H4 (cell line): ENCODE data around the gene HSP90AB1. TPM values are rescaled to one million over a fixed set of nuclear protein-coding genes. Genes with fewer than 3 reads are reported as not detected.
A peak's percentile ranks its signal among the peaks of the same experiment; 100 is the strongest.

Experiments used
- DNase-seq: peaks from one replicate; pipeline ENCODE4 v3.0.0-alpha.2; 2015; ENCODE audit warnings: low spot score
- total RNA-seq: library from RNA; depleted of rRNA; stranded (reverse); fragments of >200 nt; shearing (Covaris generic); gene quantifications from 2 replicates; pipeline ENCODE4 v1.2.3, GENCODE V29; 2014

Gene HSP90AB1
- total RNA-seq, 1 experiment from 2014 or later: 2,316 TPM

- no peak for DNase-seq
Measured at GRCh38 chr6:44255105-44255808, 8.4 kb downstream of the HSP90AB1 start.

DNA sequence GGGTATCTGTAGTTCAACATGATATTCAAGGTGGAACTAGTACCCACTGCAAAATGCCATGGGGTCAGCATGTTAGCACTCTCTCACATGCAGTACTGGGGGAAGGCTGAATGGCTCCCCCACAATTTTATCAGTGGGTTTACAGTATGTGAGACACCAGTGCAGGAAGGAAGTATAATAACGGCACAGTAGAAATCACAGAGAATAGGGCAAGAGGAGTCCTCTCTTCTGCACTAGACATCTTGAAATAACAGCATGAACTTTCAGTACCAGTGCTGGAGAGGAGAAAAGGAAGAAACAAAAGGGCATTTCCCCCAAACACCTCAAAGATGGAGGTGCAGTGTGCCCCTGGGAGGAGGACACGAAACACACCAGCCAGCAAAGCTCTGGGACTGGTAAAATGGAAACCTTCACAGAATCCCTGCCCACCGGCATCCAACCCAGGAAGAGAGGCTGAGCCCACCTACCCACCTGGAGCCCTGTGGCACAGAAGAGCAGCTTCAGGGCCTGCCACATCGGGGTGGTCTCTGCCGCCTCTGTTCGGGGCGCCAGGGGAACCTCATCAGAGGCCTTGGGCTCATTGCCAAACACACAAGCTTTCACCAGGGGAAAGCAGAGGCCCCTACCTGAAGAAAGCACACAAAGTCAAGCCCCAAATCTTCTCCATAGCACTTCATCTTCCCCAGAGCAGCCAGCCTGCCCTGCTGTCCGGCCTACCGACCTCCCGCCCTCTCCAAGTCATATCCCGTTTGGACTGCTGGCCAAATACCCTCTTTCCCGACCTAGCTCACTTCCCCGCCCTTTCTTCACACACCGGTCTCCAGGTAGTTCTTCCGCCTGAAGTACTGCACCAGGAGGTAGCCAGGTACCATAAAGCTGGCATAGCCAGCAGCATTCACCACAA is 9.2 kb downstream of the HSP90AB1 start:
- DNase-seq: no peak

DNA sequence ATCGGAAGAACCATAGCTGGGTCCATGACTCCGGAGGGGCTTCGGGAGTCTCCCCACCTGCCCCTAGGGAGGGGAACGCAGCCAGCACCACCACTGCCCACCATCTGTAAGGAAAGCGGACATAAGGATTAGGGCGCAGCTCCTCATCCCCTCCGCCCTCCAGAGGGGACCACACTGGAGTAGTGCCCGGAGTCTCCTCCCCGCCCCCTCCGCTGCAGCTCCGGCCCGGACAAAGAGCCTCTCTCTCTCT is 9.8 kb downstream of the HSP90AB1 start:
- DNase-seq: no peak

- DNase-seq: peak; percentile 71
Measured at GRCh38 chr6:44257025-44257752, 10.3 kb downstream of the HSP90AB1 start, which contains the start of gene SLC35B2. TSS of gene SLC35B2 (minus strand) at chr6:44257528. CDS start at chr6:44257410, 118 bp downstream.

DNA sequence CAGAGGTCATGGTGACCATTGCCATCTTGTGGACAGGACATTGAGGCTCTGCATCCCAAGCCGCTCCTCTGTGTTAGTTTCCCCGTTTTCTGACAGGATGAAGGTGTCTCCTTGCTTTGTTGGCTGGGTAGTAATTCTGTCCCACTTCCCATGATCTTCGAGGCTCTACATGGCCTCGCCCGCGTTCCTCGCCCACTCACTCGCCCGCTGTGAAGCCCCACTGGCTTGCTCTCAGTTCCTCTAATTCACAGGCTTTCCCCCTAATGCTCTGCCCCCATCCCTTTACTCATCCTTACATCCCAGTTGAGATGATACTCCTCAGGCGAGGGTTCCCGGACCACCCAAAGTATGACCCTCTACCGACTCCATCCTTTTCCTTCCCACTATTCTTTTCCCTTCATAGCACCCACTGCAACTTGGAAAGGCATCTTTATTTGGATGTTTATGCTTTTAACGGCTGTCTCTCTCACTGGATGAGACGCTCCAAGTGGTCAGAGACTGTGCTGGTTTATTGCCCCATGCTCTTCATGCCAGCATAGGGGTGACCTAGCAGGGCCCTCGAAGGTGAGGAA is 10.9 kb downstream of the HSP90AB1 start:
- no peak for DNase-seq

DNA sequence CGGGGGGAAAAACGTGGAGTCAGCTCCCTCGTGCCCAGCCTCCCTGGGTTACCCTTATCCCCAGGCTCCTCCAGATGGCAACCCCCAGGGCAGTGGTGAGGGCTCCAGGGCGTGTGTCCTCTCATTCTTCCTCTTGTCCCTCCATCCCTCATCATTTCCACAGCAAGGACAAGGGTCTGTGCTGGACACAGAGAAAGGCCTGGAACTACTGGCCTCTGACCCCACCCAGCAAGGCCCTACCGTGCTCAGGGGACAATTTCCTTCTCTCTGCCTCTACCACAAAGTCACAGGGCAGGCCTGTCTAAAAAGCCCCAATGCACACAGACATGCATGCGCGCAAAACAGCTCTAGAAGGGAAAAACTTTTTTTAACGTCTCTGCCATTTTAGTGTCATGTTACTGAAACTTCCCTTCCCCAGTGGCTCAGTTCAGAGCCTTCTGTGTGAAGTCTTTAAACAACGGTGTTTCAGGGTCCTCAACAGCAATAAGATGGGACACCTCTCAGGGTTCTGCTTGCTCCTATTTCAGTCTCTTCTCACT is 11.5 kb downstream of the HSP90AB1 start:
- no peak for DNase-seq

GRCh38 chr6:44258921-44259320 is 12.0 kb downstream of the HSP90AB1 start:
- DNase-seq: no peak

GRCh38 chr6:44260011-44260410 is 13.1 kb downstream of the HSP90AB1 start:
- DNase-seq: no peak

GRCh38 chr6:44260451-44261297 is 13.8 kb downstream of the HSP90AB1 start:
- no peak for DNase-seq

- no peak for DNase-seq
Measured at GRCh38 chr6:44261581-44261980, 14.7 kb downstream of the HSP90AB1 start.

- no peak for DNase-seq
Measured at GRCh38 chr6:44262467-44263353, 15.8 kb downstream of the HSP90AB1 start.

DNA sequence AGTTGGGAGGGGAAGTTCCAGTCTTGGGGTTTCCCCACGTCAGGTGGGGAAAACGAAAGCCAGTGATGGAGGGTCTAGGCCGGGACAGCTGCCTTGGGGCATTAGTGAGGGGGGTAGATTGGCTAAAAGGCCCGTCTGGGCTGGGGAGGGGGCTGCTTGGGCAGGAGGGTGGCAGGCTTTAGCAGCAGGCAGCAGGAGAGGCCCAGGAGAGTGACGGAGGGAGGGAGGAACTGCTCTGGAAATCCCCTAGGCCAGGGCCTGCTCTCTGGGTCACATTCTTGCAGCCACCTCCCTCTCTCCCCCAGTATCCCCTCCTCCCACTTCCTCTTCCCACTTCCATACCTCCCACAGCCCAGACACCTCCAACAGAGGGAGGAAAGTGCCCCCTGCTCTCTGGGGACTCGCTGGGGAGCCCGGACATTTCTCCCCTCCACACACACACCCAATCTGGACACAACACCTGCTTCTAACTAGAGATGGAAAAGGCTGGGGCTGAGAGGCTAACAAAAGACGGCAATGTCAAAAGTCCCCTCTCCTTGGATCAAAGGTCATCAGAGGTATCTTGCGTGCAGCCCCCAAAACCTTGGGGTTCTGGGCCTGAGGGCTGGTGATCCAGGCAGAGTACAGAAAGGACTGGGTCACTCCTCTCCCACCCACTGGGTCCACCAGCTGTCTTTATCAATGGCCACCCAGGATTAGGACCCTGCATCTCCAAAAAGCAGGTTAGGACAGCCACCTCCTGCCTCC is 16.6 kb downstream of the HSP90AB1 start:
- no peak for DNase-seq

DNA sequence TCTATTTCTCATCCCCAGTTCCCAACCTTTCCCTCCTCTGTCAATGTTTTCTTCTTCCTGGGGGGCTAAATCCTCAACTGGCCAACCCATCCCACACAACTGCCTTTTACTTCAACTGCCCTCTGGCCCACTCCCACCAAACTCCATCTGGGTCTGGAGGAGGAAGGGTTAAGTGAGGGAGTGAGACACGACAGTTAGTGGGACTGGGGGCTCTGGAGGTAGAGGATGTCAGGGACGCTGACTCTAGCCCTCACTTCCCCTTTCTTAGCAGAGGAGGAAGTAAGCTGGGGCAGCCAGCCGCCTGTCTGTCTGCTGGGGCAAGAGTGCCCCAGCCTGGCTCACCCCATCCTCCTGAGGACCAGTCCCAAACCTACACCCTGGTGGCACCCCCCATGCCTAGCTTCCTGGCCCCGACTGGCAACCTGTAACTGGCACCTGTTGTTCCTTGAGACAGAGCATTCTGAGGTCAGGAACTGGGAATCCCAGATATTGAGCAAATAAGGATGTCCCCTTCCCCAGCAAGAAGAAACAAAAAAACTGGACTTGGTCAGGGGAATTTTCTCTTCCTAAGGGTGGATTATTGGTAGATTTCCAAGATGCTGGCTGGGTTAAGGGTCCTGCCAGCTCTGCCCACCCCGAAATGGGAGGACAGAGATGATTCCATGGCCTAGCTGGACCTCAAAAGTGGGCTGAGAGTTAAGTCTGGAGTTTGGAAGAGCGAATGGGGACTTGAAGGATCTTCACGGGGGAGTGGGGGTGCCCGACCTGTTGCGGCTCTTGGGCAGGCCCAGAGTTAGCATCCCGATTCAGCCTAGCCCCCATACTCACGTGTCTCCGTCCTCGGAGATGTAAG is 17.5 kb downstream of the HSP90AB1 start:
- no peak for DNase-seq

DNA sequence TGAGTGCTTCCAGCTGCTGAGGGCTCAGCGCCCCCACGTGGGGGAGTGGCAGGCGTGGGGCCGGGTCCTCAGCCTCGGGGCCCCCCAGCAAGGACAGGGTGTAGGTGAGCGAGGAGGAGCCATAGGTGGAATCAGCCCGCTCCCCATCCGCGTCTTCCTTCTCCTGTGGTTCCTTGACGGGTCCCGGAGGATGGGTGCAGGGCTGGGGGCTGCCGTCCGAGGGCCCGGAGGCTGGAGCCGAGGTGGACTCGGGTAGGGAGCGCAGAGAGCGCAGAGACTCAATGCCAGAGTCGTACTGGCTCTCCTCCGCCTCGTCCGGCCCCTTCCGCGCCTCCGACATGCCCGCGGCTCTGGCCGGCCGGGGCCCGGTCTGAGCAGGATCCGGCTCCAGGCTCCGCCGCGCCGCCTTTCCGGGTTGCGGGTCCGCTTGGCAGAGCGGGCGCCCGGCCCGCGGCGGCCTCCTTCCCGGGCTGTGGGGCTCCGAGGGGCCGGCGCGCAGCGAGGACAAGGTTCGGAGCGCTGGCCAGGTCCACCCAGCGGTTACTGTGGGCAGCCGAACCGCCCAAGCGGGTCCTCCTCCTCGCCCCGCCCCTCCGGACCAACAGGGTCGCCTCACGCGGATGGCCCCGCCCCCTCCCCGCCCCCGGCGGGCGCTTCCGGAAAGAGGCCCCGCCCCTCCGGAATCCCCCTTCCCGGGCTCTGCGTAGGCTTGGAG is 18.3 kb downstream of the HSP90AB1 start, which contains the start of gene NFKBIE:
NFKBIE (minus strand) TSS at position 545 of the 715 bp plus-strand sequence; CDS start at position 340, 205 bp downstream.
- DNase-seq: peak; percentile 80

GRCh38 chr6:44265722-44266233 is 18.9 kb downstream of the HSP90AB1 start:
- DNase-seq: no peak

DNA sequence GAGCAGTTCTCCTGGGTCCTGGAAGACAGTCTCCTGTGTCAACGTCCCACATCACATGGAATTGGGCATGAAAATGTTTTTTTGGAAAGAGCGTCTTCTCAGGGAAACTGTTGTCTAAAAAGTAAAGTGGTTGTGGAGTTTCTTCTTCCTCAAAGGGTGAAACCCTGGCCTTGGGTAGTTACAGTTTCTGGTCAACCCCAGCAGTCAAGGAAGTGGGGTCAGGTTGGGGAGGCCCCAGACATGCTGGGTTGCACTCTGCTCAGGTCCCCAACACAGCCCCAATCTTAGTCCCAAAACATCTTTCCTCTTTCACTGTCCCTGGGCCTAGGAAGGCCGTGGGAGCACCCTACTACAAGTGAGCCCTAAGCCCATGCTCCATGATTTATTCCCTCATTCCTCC is 19.4 kb downstream of the HSP90AB1 start:
- DNase-seq: no peak

- DNase-seq: no peak
Measured at GRCh38 chr6:44267252-44267651, 20.4 kb downstream of the HSP90AB1 start.
